Mammary microvascular endothelial cell (primary cell): ENCODE measurements around the gene HKDC1. TPM values are rescaled to one million over a fixed set of nuclear protein-coding genes. Genes with fewer than 3 reads are reported as not detected.

Experiments
- total RNA-seq: library from RNA; depleted of rRNA; stranded (reverse); fragments of >200 nt; gene quantifications from 2 replicates; pipeline ENCODE4 v1.2.3, GENCODE V29; 2015

Gene HKDC1, protein sequence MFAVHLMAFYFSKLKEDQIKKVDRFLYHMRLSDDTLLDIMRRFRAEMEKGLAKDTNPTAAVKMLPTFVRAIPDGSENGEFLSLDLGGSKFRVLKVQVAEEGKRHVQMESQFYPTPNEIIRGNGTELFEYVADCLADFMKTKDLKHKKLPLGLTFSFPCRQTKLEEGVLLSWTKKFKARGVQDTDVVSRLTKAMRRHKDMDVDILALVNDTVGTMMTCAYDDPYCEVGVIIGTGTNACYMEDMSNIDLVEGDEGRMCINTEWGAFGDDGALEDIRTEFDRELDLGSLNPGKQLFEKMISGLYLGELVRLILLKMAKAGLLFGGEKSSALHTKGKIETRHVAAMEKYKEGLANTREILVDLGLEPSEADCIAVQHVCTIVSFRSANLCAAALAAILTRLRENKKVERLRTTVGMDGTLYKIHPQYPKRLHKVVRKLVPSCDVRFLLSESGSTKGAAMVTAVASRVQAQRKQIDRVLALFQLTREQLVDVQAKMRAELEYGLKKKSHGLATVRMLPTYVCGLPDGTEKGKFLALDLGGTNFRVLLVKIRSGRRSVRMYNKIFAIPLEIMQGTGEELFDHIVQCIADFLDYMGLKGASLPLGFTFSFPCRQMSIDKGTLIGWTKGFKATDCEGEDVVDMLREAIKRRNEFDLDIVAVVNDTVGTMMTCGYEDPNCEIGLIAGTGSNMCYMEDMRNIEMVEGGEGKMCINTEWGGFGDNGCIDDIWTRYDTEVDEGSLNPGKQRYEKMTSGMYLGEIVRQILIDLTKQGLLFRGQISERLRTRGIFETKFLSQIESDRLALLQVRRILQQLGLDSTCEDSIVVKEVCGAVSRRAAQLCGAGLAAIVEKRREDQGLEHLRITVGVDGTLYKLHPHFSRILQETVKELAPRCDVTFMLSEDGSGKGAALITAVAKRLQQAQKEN
- 0.05 TPM in 1 of 2 replicates, not detected in the other for total RNA-seq

GRCh38 chr10:69220041-69220451 is at the start of gene HKDC1:
TSS of gene HKDC1 (plus strand) at chr10:69220332. CDS start at chr10:69220436, 104 bp downstream.

DNA sequence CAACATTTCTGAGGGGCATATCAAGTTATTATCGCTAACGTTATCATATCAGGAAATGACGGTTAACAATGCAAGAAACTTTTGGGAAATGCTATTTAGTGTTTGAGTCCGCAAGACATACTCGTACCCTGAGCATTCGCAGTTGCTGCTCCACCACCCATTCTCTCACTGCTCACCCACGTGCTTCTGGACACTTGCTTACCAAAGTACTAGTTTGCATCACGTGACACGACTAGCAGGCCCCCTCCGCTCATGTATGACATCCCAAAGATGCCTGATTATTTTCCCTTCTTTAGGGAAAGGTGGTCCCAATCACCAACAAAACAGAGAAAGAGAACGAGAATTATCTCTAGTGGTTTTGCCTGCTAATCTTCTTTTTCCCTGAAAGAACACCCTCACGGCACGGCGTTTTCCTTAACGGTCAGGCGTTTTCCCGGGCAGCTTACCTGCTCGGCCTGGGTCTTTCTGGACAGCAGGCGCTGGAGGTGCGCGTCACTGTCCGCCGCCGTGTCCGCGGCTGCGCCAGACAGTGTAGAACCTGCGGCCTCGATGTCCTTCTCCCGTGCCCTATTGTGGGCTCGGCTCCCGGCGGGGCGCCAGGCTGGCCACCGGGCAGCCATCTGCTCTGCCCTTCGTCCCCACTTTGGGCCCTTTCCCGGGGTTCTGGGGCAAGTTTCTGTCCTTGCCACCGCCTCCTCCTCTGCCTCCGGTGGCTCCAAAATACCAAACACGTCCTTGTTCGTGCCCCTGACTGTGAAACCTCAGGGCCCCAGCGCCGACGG is 40.2 kb upstream of the HKDC1 start, which contains the start of gene SUPV3L1:
Gene SUPV3L1, plus strand, starts transcription at position 492 of the 782 bp plus-strand sequence. Its CDS starts 58 bp downstream, at position 550.

DNA sequence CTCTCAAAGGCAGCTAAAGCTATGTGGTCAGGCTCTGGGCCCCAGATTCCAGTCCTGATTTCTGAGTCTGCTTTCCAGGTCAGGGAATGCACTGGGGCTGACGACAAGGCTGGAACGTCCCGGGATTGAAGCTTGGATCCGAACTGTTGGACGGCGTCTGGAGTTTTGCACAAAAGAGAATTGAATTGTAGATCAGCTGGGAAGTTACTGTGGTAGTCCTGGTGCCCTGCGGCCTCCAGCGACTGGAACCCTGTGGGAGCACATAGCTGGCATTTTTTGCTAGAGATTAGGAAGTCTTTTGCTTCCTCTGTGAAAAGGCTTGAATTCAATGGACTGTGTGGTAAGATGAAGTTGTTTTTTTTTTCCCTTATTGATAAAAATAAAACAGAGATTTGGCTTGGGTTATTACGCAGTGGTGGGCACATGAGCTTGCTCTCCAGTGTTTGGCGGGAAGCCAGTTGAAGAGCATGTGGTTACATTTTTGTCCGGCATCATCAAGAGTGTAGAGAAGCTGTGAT is 58.4 kb downstream of the HKDC1 start, which contains the start of gene HK1:
Gene HK1, plus strand, starts transcription at position 51 of the 518 bp plus-strand sequence.

Other genes with a start within 250 kb of the HKDC1 start
- gene KIFBP, start 231.5 kb upstream of the HKDC1 start, total RNA-seq = 53.7 and 55.9 TPM in 2 replicates
- 1,443 and 1,601 TPM in 2 replicates for gene SRGN, start 132.2 kb upstream of the HKDC1 start, total RNA-seq
- 39.3 and 40.4 TPM in 2 replicates for gene VPS26A, start 96.2 kb upstream of the HKDC1 start, total RNA-seq
- gene SUPV3L1, start 40.1 kb upstream of the HKDC1 start, total RNA-seq = 22.3 and 24.5 TPM in 2 replicates
- 129 and 134 TPM in 2 replicates for gene HK1, start 58.2 kb downstream of the HKDC1 start, total RNA-seq
- 0.49 TPM in 1 of 2 replicates, not detected in the other for gene TACR2, start 196.6 kb downstream of the HKDC1 start, total RNA-seq
- gene TSPAN15, start 231.1 kb downstream of the HKDC1 start, total RNA-seq = 60.8 and 65.7 TPM in 2 replicates